GM19324 (cell line): Measurements from ENCODE around the gene CRYBA2.

Experiments
- ATAC-seq: cut with Tn5 transposase; IDR thresholded peaks from one replicate; pipeline ENCODE4 v1.9.1; 2021; ENCODE audit warnings: mild to moderate bottlenecking, moderate library complexity; ENCODE audit not compliant: unreplicated experiment, low FRiP score

The CRYBA2 gene, protein sequence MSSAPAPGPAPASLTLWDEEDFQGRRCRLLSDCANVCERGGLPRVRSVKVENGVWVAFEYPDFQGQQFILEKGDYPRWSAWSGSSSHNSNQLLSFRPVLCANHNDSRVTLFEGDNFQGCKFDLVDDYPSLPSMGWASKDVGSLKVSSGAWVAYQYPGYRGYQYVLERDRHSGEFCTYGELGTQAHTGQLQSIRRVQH

DNA sequence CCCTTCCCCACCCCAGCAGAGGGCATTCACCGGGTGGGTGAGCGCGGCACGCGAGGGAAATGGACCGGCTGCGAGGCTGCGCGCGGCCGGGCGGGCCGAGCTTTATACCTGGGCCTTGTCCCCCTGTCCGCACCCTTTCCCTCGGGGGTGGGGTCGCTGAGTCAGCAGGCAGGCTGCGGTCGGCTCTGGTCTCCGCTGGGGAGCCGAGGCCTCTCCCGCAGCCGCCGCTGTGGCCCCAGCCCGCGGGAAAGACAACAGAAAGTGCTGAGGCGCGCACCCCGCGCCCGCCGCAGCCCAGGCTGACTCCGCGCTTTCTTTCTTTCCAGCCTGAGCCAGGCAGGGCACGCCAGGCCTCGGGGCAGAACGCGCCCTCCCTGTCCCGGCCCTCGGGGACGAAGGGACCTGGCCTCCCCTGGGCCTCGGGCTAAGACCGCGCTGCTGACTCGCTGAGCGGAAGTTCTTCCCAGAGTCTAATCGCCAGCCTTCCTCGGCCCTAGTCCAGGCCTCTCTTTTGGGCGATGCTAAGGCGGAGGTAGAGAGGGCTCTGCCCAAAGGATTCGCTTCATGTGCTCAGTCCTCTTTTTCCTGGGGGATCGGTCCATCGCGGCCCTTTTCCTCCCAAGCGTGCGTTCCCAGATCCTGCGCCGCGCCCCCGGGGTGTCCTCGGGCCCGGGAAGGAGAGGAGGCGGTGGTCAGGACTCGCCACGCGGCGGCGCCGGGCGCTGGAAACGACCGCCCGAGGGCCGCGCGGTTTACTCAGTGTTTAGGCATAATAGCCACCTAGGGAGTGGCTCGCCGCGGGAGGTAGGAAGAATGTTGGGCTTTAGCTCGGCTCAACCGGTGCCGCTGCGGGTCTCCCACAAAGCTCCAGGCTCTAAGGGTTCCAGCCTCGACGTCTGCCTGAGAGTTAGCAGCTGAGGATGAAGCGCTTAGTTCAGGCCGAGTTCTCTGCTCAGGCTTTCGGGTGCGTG, at the start of gene CRYBA2:
Gene CRYBA2 (minus strand): TSS at position 78 of the 971 bp plus-strand sequence. CDS start 246 bp downstream, outside the sequence.
- ATAC-seq: no peak

DNA sequence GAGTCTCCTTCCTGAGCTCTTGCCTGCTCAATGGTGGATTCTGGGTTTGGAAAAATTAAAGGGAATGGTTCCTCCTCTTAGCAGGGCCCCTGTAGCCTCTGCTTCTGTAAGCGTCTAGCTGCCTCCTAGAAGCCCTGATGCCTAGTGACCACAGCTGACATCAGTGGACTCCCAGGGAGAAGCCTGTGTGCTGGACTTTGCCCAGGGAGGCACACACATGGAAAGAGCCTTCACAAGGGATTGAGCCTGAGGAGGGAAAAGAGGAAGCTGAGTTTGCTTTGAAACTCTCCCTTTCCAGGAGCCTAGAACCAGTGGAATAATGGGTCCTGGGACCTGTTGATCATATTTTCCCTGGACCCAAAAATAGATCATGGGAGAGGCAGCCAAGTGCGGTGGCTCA, 49.5 kb upstream of the CRYBA2 start:
- no peak for ATAC-seq

DNA sequence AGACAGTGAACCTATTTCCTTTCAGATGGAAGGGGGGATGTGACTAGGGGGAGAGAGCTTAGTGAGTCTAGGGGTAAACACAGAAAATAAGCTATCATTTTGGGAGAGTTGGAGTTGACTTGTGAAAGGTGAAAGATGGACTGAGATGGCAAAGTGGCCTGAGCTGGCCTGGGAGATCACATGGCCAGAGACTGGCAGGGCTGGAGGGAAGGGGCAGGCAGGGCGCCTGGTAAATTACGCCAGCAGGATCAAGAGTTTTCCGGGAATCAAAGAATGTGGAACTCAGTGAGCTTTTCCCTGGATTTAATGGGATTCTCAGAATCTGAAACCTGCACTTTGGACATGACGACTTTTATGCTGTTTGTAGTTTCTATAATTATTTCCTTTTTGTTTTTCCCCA, 48.9 kb upstream of the CRYBA2 start:
- no peak for ATAC-seq

DNA sequence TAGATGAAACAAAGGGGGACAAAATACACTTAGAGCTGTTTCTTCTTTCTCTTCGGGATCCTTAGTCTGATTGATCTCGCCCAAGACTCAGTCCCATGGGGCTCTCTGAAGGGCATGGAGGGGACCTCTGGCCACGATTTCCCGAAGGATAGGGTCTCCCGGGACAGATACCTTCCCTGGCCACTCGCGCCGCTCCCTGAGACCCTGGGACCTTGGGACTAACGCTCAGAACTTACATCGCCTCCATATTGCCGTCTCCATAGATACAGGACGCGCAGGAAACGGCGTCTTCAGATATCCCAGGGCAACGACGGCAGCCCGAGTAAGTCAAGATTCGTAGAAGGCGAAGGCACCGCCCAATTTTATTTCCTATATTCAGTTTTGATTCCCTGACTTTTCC, 48.0 kb upstream of the CRYBA2 start, which contains the start of gene CFAP65:
Gene CFAP65 (minus strand): TSS at position 265 of the 400 bp plus-strand sequence. CDS start 2,468 bp downstream, outside the sequence.
- ATAC-seq: no peak

DNA sequence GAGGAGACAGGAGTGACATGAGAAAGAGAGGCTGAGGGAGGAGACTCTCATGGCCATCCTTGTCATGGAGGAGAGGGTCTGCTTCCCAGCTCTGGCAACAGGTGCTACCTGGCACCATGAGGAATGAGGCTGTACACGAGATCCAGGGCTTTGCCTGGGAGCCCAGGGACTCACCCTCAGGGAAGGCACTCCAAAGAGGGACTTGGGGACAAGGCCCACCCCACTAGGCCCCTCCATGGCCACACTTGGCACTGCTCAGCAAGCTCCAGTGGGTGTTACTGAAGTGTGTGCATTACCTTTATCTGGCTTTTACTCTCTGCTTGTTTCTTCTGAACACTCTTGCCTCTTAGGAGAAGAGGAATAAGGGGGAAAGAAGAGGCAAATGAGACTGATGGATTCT, 45.4 kb upstream of the CRYBA2 start:
- no peak for ATAC-seq

DNA sequence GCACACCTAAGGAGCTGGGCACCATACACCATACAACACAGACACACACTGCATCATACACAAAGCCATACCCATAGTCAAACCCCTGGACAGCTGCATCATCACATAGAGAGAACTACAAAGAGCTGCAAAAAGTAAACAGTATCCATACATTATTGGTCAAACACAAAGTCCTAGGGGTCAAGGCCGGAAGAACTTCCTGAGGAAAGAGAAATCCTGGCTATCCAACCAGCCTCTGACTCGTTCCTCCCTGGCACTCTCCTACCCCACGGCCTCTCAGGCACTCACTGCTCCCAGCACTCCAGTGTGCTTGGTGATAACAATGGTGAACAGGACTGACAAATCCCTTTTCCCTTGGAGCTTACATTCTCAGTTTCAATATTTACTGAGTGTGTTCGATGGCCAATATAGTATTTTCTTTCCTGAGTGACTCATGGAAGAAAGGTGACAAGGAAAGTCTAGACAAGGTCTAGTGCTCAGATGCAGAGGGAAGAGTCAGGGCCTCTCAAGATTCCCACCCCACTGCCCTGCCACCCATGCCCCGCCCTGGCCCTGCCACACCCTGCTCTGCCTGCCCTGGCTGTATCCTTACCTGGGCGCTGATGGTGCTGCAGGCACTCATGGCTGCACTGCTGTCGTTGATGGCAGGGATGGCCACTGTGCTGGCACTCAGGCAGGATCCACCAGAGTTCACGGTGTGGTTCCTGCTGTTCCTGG, 44.7 kb upstream of the CRYBA2 start:
- no peak for ATAC-seq

DNA sequence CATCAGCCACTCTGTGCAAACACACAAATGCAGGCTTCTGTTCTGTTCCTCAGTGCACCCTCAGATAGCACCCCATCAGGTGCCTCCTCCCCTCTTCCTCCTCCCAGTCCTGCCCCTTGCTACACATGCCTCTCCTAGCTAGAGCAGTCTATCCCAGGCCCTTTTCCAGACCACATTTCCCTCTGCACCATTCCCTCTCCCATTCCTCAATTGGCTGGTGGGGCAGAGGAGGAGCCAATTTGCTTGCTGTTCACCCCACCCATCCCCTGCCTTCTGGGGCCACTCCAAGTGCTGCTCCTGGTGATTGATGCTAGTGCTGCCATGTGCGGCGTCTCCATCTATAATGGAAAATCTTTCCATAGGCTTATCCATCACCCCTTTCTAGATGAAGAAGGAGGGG, 42.7 kb upstream of the CRYBA2 start:
- ATAC-seq: no peak

DNA sequence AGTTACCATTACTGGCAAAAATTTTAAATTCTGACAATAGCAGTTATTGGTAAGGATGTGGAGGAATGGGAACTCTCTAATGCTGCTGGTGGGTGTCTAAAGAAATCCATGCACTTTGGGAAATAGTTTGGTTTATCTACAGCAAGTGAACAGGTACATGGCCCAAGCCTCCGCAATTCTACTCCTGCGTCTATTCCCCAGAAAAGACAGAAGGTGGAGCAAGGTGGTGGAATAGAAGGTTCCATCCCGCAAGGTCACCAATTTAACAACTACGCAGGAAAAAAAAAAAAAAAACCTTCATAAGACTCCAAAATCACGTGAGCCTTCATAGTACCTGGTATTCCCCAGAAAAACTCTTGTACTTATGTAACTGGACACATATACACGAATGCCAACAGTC, 41.6 kb upstream of the CRYBA2 start:
- no peak for ATAC-seq

DNA sequence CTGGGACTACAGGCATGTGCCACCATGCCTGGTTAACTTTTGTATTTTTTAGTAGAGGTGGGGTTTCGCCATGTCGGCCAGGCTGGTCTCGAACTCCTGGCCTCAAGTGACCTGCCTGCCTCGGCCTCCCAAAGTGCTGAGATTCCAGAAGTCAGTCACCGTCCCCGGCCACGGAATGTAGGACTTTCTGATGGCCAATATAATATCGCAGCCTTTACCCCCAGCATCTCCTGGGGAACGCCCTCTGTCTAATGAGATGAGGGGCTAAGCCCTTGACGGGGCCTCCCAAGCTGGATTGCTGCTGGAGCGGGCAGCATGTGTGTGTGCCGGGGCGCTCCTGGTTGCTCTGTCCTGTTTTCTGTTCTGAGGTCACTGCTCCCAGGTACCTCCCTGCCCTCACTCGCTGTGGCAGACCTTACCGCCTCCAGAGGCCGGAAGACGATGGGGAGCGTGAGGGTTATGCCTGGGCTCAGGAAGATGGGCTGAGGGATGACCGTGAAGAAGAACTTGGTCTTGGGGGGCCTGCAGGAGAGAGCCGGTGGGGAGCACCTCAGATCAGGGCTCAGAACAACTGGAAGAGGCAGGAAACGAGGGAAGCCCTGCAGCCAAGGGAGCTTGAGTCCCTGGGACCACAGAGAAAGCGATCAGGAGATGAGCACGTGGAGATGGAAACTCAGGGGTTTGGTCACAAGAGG, 39.0 kb upstream of the CRYBA2 start:
- ATAC-seq: no peak

DNA sequence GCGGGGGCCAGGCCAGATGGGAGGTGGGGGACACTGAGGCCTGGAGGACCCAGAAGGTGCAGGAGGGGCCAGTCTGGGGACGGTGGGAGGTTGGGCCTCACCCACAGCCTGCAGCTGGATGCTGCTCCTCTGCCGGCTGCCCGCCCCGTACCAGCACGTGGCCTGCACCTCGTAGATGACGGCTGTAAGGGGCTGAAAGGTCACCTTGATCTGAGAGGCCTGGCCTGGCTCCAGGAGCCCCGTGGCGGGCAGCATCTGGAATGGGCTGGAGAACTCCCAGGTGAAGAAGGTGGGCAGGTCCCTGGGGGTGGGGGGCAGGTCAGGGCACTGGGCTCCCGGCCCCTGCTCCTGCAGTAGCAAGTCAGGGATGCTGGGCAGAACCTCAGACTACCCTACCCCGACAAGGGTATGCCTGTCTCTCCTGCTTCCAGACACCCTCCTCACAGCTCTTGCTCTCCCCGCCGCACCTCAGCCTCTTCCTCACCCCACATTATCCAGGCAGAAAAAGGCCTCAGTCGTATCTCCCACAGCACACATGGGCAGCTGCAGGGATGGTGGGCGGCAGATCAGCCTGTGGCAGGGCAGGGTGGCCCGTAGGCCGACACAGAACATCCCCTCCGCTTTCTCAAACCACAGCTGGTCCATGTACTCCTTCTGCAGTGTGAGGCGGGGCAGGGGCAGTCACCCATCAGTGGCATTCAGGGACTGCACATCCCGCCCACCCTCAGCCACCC, 38.0 kb upstream of the CRYBA2 start:
- ATAC-seq: no peak

DNA sequence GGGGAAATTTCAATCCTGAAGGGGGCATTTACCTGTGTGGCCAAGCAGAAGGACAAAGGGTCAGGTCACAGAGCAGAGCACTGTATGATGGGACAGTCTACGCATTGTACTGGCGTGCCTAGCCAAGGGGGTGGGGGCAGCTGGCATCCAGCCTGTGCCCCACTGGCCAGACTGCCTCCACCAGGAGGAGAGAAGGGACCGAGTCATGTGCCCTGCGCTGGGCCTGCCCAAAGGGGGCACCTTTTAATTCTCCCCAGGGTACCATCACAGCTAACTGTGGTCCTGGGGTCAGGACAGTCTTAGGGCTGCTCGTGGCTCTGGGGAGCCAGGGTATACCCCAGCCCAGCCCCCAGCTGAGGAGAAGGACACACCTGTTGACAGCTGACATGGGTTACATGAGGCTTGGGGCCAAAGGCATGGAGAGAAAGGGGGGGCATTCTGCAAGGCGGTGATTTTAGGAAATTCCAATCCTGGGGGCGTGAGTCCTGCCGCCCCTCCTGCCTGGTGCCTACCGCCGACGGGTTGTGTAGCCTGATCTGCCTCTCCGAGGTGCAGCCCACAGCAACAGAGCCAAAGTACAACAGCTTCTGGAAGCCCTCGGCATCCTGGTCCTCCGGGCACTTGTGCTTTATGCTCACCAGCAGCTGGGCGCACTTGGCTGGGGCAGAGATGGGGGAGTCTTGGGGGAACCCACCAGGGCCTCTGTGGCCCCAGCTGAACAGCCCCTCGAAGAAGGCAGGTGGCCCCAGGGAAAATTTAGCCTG, 37.1 kb upstream of the CRYBA2 start:
- ATAC-seq: no peak

DNA sequence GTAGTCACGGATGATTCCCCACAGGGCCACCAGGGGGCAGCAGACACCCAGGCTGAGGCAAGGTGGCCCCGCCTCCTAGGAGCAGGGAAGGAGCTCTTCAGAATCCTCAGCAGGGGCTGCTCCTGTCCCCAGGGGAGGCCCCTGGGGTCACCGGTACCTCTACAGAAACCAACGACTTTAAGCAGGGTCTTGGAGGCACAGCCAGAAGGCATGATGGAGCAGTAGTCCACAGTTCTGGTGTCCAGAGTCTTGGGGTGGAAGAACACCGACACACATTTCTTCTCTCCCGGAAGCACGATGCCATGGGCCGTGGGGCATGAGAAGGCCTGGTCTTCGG, 36.6 kb upstream of the CRYBA2 start:
- ATAC-seq: no peak

DNA sequence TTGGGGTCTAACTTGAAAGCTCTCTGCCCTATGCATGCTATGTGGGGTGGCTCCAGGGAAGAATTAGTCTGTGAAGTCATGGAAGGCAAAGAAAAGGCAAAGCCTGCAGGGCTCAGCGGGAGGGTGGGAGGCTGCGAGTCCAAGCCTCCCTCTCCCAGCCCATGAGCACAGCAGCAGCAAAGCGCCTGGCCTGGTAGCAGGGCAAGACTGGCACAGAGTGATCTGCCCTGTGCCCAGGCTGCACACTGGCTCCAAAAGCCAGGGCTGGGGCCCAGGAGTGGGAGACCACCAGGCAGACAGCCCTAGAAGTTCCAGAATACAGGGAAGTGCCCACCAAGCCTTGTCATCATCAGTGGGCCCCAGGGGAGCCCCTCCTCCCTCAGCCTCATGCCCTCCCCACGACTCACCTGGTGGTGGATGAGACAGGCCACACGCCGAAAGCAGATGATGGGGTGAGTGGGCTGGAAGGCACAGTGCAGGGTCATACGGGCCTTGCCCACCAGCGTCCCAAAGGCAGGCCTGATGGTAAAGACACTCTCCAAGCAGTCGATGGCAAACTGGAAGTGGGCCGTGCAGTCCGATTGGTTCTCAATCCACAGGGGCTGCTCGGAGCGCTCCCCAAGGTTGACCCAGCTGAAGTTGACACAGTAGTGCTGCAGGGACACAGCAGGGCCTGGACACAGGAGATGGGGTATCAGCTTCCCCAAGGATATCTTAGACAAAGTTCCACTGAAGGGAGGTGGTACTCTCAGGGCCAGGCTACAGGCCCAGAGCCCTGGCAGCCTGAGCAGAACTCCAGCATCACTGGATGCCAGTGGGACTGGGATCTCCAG, 36.0 kb upstream of the CRYBA2 start:
- ATAC-seq: no peak

DNA sequence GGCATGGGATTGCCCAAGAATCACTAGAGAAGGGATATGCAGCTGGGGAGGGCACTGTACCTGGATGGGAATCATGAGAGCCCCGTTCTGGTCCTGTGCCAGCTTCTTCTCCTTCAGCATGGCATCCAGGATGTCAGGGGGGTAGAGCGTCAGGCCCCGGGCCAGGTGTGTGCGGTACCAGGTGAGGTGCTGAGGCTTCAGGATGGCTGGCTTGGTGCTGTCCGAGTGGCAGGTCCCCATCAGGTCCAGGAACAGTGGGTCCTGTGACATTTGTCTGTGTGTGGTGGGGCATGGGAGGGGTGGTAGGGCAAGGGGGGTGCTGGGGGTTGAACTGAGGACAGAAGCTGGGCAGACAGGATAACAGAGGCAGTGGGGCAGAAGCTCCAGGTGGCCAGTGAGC, 34.9 kb upstream of the CRYBA2 start:
- no peak for ATAC-seq

DNA sequence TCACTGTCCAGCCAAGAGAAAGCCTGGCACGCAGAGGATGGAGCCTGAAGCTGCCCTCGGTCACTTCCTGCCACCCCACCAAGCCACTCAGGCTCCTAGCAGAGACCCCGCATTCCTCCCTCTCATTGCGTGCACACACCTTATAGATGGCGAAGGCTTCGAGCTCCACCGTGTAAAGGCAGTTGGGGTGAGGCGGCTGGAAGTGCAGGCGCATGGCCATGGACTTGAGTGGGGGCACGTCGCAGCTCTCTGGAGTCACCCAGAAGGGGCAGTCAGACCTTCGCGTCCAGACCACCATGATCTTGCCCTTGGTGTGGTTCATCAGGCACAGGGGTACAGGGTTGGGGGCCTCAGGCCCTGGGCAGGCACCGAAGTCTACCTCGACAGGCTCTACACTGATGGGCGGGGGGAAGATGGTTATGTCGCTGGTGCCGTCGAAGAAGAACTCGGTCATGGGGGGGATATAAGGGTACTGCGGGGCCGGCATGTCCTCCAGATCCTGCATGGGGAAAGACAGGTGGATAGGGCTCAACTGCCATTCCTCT, 34.4 kb upstream of the CRYBA2 start:
- no peak for ATAC-seq

DNA sequence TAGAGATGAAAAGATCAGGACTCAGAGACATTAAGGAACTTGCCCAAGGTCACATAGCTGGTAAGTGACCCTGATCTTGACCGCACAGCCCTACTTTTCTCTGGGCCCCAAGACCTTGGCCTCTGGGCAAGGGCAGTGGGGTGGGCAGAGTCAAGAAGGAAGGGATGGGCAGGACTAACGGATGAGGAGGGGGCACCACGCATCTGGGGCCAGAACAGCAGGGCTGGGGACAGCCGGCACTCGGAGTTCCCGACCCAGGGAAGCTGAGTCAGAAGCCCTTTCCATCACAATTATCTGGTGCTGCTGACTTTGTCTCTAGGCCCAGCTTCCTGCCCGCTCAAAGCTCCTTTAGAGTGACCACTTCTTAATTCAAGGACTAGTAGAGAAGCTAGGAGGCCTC, 33.7 kb upstream of the CRYBA2 start:
- no peak for ATAC-seq

DNA sequence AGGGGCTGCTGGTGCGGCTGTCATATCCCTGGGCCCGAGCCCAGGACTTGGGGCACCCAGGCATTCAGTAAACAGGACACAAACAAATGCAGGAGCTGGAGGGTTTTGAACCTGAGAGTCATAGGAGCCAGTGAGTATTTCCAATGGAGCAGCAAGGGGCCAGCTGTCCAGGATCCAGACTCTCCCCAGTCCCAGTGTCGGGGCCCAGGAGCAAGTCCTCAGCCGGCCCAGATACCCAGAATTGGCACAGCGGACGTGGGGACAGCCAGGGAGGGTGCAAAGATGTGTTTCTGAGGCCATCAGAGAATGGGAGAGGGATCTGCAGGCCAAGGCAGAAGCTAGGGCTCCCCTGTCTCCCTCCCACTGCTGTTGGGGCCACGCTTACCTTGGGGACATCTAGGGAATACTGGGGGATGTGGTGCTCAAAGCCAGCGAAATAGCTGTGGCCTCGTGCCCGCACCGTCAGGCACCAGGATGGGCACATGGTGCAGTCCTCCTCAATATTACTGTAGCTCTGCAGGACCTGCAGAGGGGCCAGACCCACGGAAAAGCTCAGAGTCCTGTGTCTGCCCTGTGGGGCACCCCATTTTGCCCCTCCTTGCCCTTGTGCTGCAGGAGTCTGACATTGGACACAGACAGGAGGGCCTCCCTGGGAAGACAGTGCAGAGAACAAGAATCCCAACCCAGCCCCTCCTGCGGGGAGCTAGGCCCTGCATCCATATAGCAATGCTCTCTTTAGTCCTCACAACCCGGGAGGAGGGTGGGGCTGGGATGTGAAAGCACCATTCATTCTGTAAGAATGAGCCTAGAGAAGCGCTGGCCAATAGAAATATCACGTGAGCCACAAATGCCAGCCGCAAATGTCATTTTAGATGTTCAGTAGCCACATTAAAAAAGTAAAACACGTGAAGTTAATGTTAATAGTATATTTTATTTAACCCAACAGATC, 32.7 kb upstream of the CRYBA2 start:
- ATAC-seq: no peak
